Measurements from ENCODE around the gene CARM1.

DNA sequence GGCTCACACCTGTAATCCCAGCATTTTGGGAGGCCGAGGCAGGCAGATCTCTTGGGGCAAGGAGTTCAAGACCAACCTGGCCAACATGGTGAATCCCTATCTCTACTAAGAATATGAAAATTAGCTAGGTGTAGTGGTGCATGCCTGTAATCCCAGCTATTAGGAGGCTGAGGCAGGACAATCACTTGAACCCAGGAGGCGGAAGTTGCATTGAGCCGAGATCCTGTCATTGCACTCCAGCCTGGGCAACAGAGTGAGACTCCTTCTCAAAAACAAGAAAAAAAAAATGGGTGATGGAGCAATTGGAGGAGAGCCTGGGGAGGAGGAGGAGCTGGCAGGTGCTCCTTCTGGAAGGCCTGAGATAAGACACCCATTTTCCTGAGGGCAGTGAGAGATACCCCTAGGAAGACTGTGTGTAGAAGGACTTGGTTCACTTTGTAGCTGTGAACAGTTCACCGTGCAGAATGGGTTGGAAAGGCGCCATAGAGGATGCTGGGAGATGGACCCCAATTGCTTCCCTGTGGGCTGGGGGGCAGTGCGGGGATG lies 8.7 kb upstream of the CARM1 start:
- no peak for TF ChIP-seq NFYB (CRISPR knock-in tag; IDR thresholded peaks at IDR 0.05)
- TF ChIP-seq JUND (CRISPR knock-in tag; IDR thresholded peaks at IDR 0.05) = no peak
- no peak for TF ChIP-seq NFE2 (CRISPR knock-in tag; IDR thresholded peaks at IDR 0.05)
- no peak for TF ChIP-seq CAMTA2 (CRISPR knock-in tag; IDR thresholded peaks at IDR 0.05; ENCODE audit: borderline replicate concordance)
- TF ChIP-seq, protein P1, sequence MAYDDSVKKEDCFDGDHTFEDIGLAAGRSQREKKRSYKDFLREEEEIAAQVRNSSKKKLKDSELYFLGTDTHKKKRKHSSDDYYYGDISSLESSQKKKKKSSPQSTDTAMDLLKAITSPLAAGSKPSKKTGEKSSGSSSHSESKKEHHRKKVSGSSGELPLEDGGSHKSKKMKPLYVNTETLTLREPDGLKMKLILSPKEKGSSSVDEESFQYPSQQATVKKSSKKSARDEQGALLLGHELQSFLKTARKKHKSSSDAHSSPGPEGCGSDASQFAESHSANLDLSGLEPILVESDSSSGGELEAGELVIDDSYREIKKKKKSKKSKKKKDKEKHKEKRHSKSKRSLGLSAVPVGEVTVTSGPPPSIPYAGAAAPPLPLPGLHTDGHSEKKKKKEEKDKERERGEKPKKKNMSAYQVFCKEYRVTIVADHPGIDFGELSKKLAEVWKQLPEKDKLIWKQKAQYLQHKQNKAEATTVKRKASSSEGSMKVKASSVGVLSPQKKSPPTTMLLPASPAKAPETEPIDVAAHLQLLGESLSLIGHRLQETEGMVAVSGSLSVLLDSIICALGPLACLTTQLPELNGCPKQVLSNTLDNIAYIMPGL (CRISPR knock-in tag; IDR thresholded peaks at IDR 0.05; ENCODE audit: borderline replicate concordance in 1 of 2, low read depth in 1 of 2) = no peak
- TF ChIP-seq, protein P2, sequence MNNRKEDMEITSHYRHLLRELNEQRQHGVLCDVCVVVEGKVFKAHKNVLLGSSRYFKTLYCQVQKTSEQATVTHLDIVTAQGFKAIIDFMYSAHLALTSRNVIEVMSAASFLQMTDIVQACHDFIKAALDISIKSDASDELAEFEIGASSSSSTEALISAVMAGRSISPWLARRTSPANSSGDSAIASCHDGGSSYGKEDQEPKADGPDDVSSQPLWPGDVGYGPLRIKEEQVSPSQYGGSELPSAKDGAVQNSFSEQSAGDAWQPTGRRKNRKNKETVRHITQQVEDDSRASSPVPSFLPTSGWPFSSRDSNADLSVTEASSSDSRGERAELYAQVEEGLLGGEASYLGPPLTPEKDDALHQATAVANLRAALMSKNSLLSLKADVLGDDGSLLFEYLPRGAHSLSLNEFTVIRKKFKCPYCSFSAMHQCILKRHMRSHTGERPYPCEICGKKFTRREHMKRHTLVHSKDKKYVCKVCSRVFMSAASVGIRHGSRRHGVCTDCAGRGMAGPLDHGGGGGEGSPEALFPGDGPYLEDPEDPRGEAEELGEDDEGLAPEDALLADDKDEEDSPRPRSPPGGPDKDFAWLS (CRISPR knock-in tag; IDR thresholded peaks at IDR 0.05; ENCODE audit: borderline replicate concordance) = no peak
- TF ChIP-seq, protein P3, sequence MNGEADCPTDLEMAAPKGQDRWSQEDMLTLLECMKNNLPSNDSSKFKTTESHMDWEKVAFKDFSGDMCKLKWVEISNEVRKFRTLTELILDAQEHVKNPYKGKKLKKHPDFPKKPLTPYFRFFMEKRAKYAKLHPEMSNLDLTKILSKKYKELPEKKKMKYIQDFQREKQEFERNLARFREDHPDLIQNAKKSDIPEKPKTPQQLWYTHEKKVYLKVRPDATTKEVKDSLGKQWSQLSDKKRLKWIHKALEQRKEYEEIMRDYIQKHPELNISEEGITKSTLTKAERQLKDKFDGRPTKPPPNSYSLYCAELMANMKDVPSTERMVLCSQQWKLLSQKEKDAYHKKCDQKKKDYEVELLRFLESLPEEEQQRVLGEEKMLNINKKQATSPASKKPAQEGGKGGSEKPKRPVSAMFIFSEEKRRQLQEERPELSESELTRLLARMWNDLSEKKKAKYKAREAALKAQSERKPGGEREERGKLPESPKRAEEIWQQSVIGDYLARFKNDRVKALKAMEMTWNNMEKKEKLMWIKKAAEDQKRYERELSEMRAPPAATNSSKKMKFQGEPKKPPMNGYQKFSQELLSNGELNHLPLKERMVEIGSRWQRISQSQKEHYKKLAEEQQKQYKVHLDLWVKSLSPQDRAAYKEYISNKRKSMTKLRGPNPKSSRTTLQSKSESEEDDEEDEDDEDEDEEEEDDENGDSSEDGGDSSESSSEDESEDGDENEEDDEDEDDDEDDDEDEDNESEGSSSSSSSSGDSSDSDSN (CRISPR knock-in tag; IDR thresholded peaks at IDR 0.05) = no peak
- no peak for TF ChIP-seq EZH2 (conservative IDR thresholded peaks at IDR 0.05; ENCODE audit: low read depth, low read length)
- no peak for TF ChIP-seq ASH2L (IDR thresholded peaks at IDR 0.05; ENCODE audit: insufficient read length, low read depth, low read length)
- no peak for TF ChIP-seq ZNF614 (CRISPR knock-in tag; IDR thresholded peaks at IDR 0.05; ENCODE audit: borderline replicate concordance)
- no peak for TF ChIP-seq GABPA (IDR thresholded peaks at IDR 0.05; ENCODE audit: low read depth, low read length)
- TF ChIP-seq GABPA (CRISPR knock-in tag; IDR thresholded peaks at IDR 0.05; ENCODE audit: low read depth) = no peak
- no peak for TF ChIP-seq ZBTB1 (CRISPR knock-in tag; IDR thresholded peaks at IDR 0.05; ENCODE audit: borderline replicate concordance)
- 0 out of 2 replicates have a peak, but pooled peaks have one; percentile 13 for TF ChIP-seq ELF1 (CRISPR knock-in tag; IDR thresholded peaks at IDR 0.05)
